ENCODE results near the gene USP37.

Gene USP37

GRCh38 chr2:218474527-218474926, 93.6 kb downstream of the USP37 start:
- no peak for DNase-seq

- no peak for DNase-seq
Observed at GRCh38 chr2:218472988-218473387, 95.2 kb downstream of the USP37 start.

GRCh38 chr2:218471982-218472381, 96.2 kb downstream of the USP37 start:
- no peak for DNase-seq

GRCh38 chr2:218471036-218471435, 97.1 kb downstream of the USP37 start:
- DNase-seq = no peak

- no peak for DNase-seq
Observed at GRCh38 chr2:218470448-218470847, 97.7 kb downstream of the USP37 start.

- DNase-seq = peak; percentile 3
Observed at GRCh38 chr2:218465987-218466633, 102.0 kb downstream of the USP37 start.

GRCh38 chr2:218458598-218458997, 109.6 kb downstream of the USP37 start:
- no peak for DNase-seq

GRCh38 chr2:218456849-218457248, 111.3 kb downstream of the USP37 start:
- no peak for DNase-seq

GRCh38 chr2:218452079-218452478, 116.1 kb downstream of the USP37 start:
- DNase-seq = no peak

GRCh38 chr2:218448934-218449333, 119.2 kb downstream of the USP37 start:
- DNase-seq = no peak

GRCh38 chr2:218447072-218447471, 121.1 kb downstream of the USP37 start:
- no peak for DNase-seq

- no peak for DNase-seq
Observed at GRCh38 chr2:218446547-218446946, 121.6 kb downstream of the USP37 start.

GRCh38 chr2:218445602-218446001, 122.5 kb downstream of the USP37 start:
- no peak for DNase-seq

- no peak for DNase-seq
Observed at GRCh38 chr2:218444692-218445357, 123.3 kb downstream of the USP37 start.

- DNase-seq = no peak
Observed at GRCh38 chr2:218438596-218438995, 129.6 kb downstream of the USP37 start.

- no peak for DNase-seq
Observed at GRCh38 chr2:218437969-218438368, 130.2 kb downstream of the USP37 start.

GRCh38 chr2:218436992-218437391, 131.2 kb downstream of the USP37 start:
- no peak for DNase-seq

GRCh38 chr2:218435003-218435982, 132.9 kb downstream of the USP37 start:
- no peak for DNase-seq

- DNase-seq = no peak
Observed at GRCh38 chr2:218434456-218434855, 133.7 kb downstream of the USP37 start.

GRCh38 chr2:218432676-218433365, 135.3 kb downstream of the USP37 start:
- DNase-seq = no peak

- no peak for DNase-seq
Observed at GRCh38 chr2:218431878-218432277, 136.3 kb downstream of the USP37 start.

GRCh38 chr2:218430721-218431120, 137.4 kb downstream of the USP37 start:
- no peak for DNase-seq
